SK-N-SH (cell line): ENCODE results near the gene FIBIN. TPM values are rescaled to one million over a fixed set of nuclear protein-coding genes. Genes with fewer than 3 reads are reported as not detected.

Experiments
- CTCF ChIA-PET: fragments of 300-600, 350-600 bp; formaldehyde crosslinking; extraction: SDS; loops from one replicate; lab custom pipeline; 2021; lab: Yijun Ruan, JAX
- POLR2A ChIA-PET: fragments of 350-600 bp; sonication (Branson Sonifier 250); formaldehyde crosslinking; extraction: SDS; loops from one replicate; lab custom pipeline; 2020; ENCODE audit warnings: antibody characterized with exemption, inconsistent platforms; lab: Yijun Ruan, JAX
- DNase-seq: peaks from one replicate; pipeline ENCODE4 v3.0.0; 2012
- H2AFZ ChIP-seq: fragments of 200-600 bp; sonication (generic); 2 replicates; pipeline ENCODE4 v1.8.1; 2016; ENCODE audit warnings: antibody characterized with exemption, mild to moderate bottlenecking, low read depth
- H3F3A ChIP-seq: fragments of 200-600 bp; sonication (generic); replicated peaks from 2 replicates; pipeline ENCODE3; 2016; ENCODE audit warnings: antibody characterized with exemption, mild to moderate bottlenecking; ENCODE audit not compliant: insufficient read depth
- H3K27ac ChIP-seq, 2 experiments: fragments of 200-500 bp in 1 of 2; fragments of 200-600 bp in 1 of 2; sonication (Bioruptor generic) in 1 of 2; sonication (generic), shearing (Covaris generic) in 1 of 2; 2 replicates each; pipeline versions ENCODE4 v1.5.1 to v1.6.1; 2014 to 2016; ENCODE audit warnings: low read depth in 2 of 2, inconsistent platforms in 1 of 2, low read length in 1 of 2, mild to moderate bottlenecking in 1 of 2, mixed read lengths in 1 of 2
- H3K27me3 ChIP-seq: fragments of 200-600 bp; sonication (generic), shearing (Covaris generic); 2 replicates; pipeline ENCODE4 v1.6.1; 2016; ENCODE audit warnings: mixed run types; ENCODE audit not compliant: insufficient read depth
- H3K36me3 ChIP-seq, 2 experiments: fragments of 200-500 bp in 1 of 2; fragments of 200-600 bp in 1 of 2; sonication (Bioruptor generic) in 1 of 2; sonication (generic) in 1 of 2; replicated peaks in 1 of 2; 2 replicates each; pipeline versions ENCODE3 to v1.5.1; 2014 to 2016; ENCODE audit warnings: low read length in 1 of 2, mild to moderate bottlenecking in 1 of 2; ENCODE audit not compliant: insufficient read depth in 2 of 2, control insufficient read depth in 1 of 2
- H3K4me1 ChIP-seq, 2 experiments: fragments of 200-500 bp in 1 of 2; fragments of 200-600 bp in 1 of 2; sonication (Bioruptor generic) in 1 of 2; sonication (generic), shearing (Covaris generic) in 1 of 2; 2 replicates each; pipeline versions ENCODE4 v1.5.1 to v1.6.1; 2014 to 2016; ENCODE audit warnings: low read depth in 1 of 2, low read length in 1 of 2, mixed run types in 1 of 2; ENCODE audit not compliant: insufficient read depth in 2 of 2, control insufficient read depth in 1 of 2
- H3K4me2 ChIP-seq: fragments of 200-600 bp; sonication (generic), shearing (Covaris generic); 2 replicates; pipeline ENCODE4 v1.6.1; 2017; ENCODE audit warnings: mixed run types
- H3K4me3 ChIP-seq, 2 experiments: fragments of 200-500 bp in 1 of 2; fragments of 200-600 bp in 1 of 2; sonication (Bioruptor generic) in 1 of 2; sonication (generic), shearing (Covaris generic) in 1 of 2; 2 replicates each; pipeline versions ENCODE4 v1.5.1 to v1.8.1; 2014 to 2016; ENCODE audit warnings: low read depth in 2 of 2, inconsistent platforms in 1 of 2, low read length in 1 of 2, mild to moderate bottlenecking in 1 of 2, mixed read lengths in 1 of 2, moderate library complexity in 1 of 2
- H3K79me2 ChIP-seq: fragments of 200-600 bp; sonication (generic); 2 replicates; pipeline ENCODE4 v1.8.1; 2017; ENCODE audit warnings: mild to moderate bottlenecking; ENCODE audit not compliant: insufficient read depth
- H3K9ac ChIP-seq: fragments of 200-600 bp; sonication (generic); 2 replicates; pipeline ENCODE4 v1.6.1; 2017; ENCODE audit warnings: mixed run types
- H3K9me2 ChIP-seq: fragments of 200-600 bp; sonication (generic); 2 replicates; pipeline ENCODE4 v1.6.1; 2017; ENCODE audit warnings: mixed run types
- H3K9me3 ChIP-seq: fragments of 200-600 bp; sonication (generic); 2 replicates; pipeline ENCODE4 v1.6.1; 2017; ENCODE audit warnings: mixed run types, mild to moderate bottlenecking, moderate library complexity
- H4K20me1 ChIP-seq: fragments of 200-600 bp; sonication (generic); 2 replicates; pipeline ENCODE4 v1.6.1; 2017; ENCODE audit warnings: mild to moderate bottlenecking, mixed run types; ENCODE audit not compliant: insufficient read depth
- EP300 ChIP-seq, 2 experiments: IDR thresholded peaks; 2 replicates each; pipeline versions ENCODE4 v1.4.0 to v1.6.1; 2012; ENCODE audit warnings: borderline replicate concordance in 1 of 2, low read depth in 1 of 2, low read length in 1 of 2
- FOSL2 ChIP-seq: IDR thresholded peaks from 2 replicates; pipeline ENCODE4 v1.4.0; 2012; ENCODE audit warnings: low read depth, mild to moderate bottlenecking, moderate library complexity, borderline replicate concordance
- FOXM1 ChIP-seq: IDR thresholded peaks from 2 replicates; pipeline ENCODE4 v1.4.0; 2012; ENCODE audit warnings: low read depth, mild to moderate bottlenecking
- GATA2 ChIP-seq: sonication (generic); formaldehyde crosslinking; IDR thresholded peaks from 2 replicates; pipeline ENCODE4 v1.5.0; 2020; ENCODE audit warnings: mild to moderate bottlenecking, missing genetic modification reagents
- MXI1 ChIP-seq: IDR thresholded peaks from 2 replicates; pipeline ENCODE4 v1.6.1; 2012; ENCODE audit warnings: mild to moderate bottlenecking, low read depth, low read length, improper control_type of control experiment
- NRF1 ChIP-seq: IDR thresholded peaks from 2 replicates; pipeline ENCODE4 v1.6.1; 2012; ENCODE audit warnings: low read depth, mild to moderate bottlenecking, low read length
- POLR2AphosphoS5 ChIP-seq: IDR thresholded peaks from 2 replicates; pipeline ENCODE4 v1.6.1; 2012; ENCODE audit warnings: low read depth, low read length
- RAD21 ChIP-seq: IDR thresholded peaks from 2 replicates; pipeline ENCODE4 v1.6.1; 2012; ENCODE audit warnings: mild to moderate bottlenecking, low read length
- RCOR1 ChIP-seq: fragments of 150-350 bp; IDR thresholded peaks from 2 replicates; pipeline ENCODE4 v1.6.1; 2017; ENCODE audit warnings: antibody characterized with exemption, low read length
- REST ChIP-seq: IDR thresholded peaks from 2 replicates; pipeline ENCODE4 v1.6.1; 2012; ENCODE audit warnings: mild to moderate bottlenecking, low read depth, low read length, moderate library complexity
- TCF12 ChIP-seq: IDR thresholded peaks from 2 replicates; pipeline ENCODE4 v1.4.0; 2012
- TEAD4 ChIP-seq: IDR thresholded peaks from 2 replicates; pipeline ENCODE4 v1.4.0; 2012; ENCODE audit warnings: mild to moderate bottlenecking, borderline replicate concordance; ENCODE audit not compliant: insufficient read depth
- USF2 ChIP-seq: fragments of 150-350 bp; IDR thresholded peaks from 2 replicates; pipeline ENCODE4 v1.6.1; 2017; ENCODE audit warnings: antibody characterized with exemption, low read length, low read depth, borderline replicate concordance
- YY1 ChIP-seq: IDR thresholded peaks from 2 replicates; pipeline ENCODE4 v1.4.0; 2012; ENCODE audit warnings: low read depth, mild to moderate bottlenecking
- WGBS: methylation state at CpG from one replicate; pipeline ENCODE4 v1.1.6; 2017; ENCODE audit warnings: low lambda C conversion rate; 5-methylcytosine and 5-hydroxymethylcytosine counted together
- polyA plus RNA-seq, 3 experiments: library from polyadenylated mRNA; depleted of rRNA; stranded (reverse); fragments of >200 nt; gene quantifications; 2 replicates each; pipeline ENCODE4 v1.2.3, GENCODE V29; 2012
- TF ChIP-seq, protein P1 (sequence below): IDR thresholded peaks from 2 replicates; pipeline ENCODE4; 2012

Gene FIBIN
- polyA plus RNA-seq, 1 of the 3 experiments (the other 2 are of a cell fraction), result 0.66 TPM

GRCh38 chr11:26950260-26950719 lies 43.6 kb upstream of the FIBIN start:
- H3F3A ChIP-seq, result peaks cover 49% of the 10 kb centered on the region
- no peak for DNase-seq
- no peaks in the 10 kb centered on the region for H3K36me3 ChIP-seq
- peak; percentile 57; the same call in 1 of the 2 replicates for TF ChIP-seq REST
- TF ChIP-seq FOXM1, result no peak
- CTCF ChIA-PET, result no interaction called here
- no peaks in the 10 kb centered on the region for H3K27me3 ChIP-seq
- peaks cover 32 to 51% of the 10 kb centered on the region in 2 experiments for H3K4me1 ChIP-seq
- WGBS, result 86% methylated on average over 4 of the region's 5 CpGs
- POLR2A ChIA-PET, result no interaction called here
- no peaks in the 10 kb centered on the region for H3K9me2 ChIP-seq
- no peak overlapping the region for H3K9ac ChIP-seq
- H3K27ac ChIP-seq, result peak overlapping the region; percentile 95 to 97
- H3K4me2 ChIP-seq, result no peak overlapping the region
- no peaks in the 10 kb centered on the region for H3K79me2 ChIP-seq
- H3K9me3 ChIP-seq, result no peaks in the 10 kb centered on the region
- no peak overlapping the region for H2AFZ ChIP-seq
- no peaks in the 10 kb centered on the region for H4K20me1 ChIP-seq
- H3K4me3 ChIP-seq, result no peak overlapping the region

- Histone ChIP-seq H3K9ac (peak overlapping the region; percentile 48; the same call in 1 of the 2 replicates), H3K27ac (peak overlapping the region; percentile 97 to 98), H3K27me3 (no peaks in the 10 kb centered on the region), H3F3A (peaks cover 32% of the 10 kb centered on the region), H4K20me1 (no peaks in the 10 kb centered on the region), H3K9me2 (no peaks in the 10 kb centered on the region), H3K9me3 (no peaks in the 10 kb centered on the region), H3K79me2 (no peaks in the 10 kb centered on the region), H2AFZ (peak overlapping the region; percentile 32; the same call in 1 of the 2 replicates), H3K4me3 (no peak overlapping the region), H3K36me3 (no peaks in the 10 kb centered on the region), H3K4me1 (peaks cover 32 to 39% of the 10 kb centered on the region in 2 experiments), H3K4me2 (0 out of 2 replicates have a peak overlapping the region, but pooled peaks have one; percentile 12)
- 10% methylated on average over 6 of the region's 6 CpGs for WGBS
- CTCF ChIA-PET, result interaction anchor here (1.0 to 1.4 kb wide), 4 partner anchors 18 to 242 kb away, joined by 3 to 4 read pairs (median 4); no protein-coding TSS in a partner anchor
- POLR2A ChIA-PET, result interaction anchor here (0.5 kb wide), 1 partner anchor 23 kb away, joined by 3 read pairs; no protein-coding TSS in a partner anchor
- peak; percentile 45 for DNase-seq
- no peak for TF ChIP-seq NRF1
- TF ChIP-seq POLR2AphosphoS5, result 0 out of 2 replicates have a peak, but pooled peaks have one; percentile 19
- 0 out of 2 replicates have a peak, but pooled peaks have one; percentile 24 for TF ChIP-seq RCOR1
- TF ChIP-seq, protein P1, sequence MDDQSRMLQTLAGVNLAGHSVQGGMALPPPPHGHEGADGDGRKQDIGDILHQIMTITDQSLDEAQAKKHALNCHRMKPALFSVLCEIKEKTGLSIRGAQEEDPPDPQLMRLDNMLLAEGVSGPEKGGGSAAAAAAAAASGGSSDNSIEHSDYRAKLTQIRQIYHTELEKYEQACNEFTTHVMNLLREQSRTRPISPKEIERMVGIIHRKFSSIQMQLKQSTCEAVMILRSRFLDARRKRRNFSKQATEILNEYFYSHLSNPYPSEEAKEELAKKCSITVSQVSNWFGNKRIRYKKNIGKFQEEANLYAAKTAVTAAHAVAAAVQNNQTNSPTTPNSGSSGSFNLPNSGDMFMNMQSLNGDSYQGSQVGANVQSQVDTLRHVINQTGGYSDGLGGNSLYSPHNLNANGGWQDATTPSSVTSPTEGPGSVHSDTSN, result peak; percentile 79
- TF ChIP-seq REST, result no peak
- TF ChIP-seq YY1, result 0 out of 2 replicates have a peak, but pooled peaks have one; percentile 16
- TF ChIP-seq EP300 (IDR thresholded peaks at IDR 0.05; ENCODE audit: borderline replicate concordance in 1 of 2, low read depth in 1 of 2, low read length in 1 of 2), result peak; percentile 66 to 84
- peak; percentile 30 for TF ChIP-seq TEAD4
- TF ChIP-seq FOXM1, result peak; percentile 65; the same call in 1 of the 2 replicates
- TF ChIP-seq MXI1, result peak; percentile 42; the same call in 1 of the 2 replicates
- peak; percentile 82 for TF ChIP-seq GATA2
- TF ChIP-seq RAD21, result peak; percentile 6; the same call in 1 of the 2 replicates
- no peak for TF ChIP-seq FOSL2
- no peak for TF ChIP-seq USF2
- peak; percentile 78 for TF ChIP-seq TCF12
Observed at GRCh38 chr11:26951809-26952515, 42.0 kb upstream of the FIBIN start.
